G401 (cell line): Measurements from ENCODE around the gene VEPH1. TPM values are rescaled to one million over a fixed set of nuclear protein-coding genes. Genes with fewer than 3 reads are reported as not detected.
"Not testable (repeated sequence)": the region's sequence is repeated elsewhere in the genome, so short reads cannot be mapped to it uniquely, and the experiment has no call there.

ENCODE experiments used
- DNase-seq: peaks from one replicate; pipeline ENCODE4 v3.0.0-alpha.2; 2015; ENCODE audit warnings: low spot score
- in situ Hi-C: cut with HindIII; loops from 2 replicates; pipeline ENCODE4 v1.10.0; 2016; ENCODE audit warnings: low sequenced_read_pairs, mixed read lengths
- total RNA-seq: library from RNA; depleted of rRNA; stranded (reverse); fragments of >200 nt; shearing (Covaris generic); gene quantifications from 2 replicates; pipeline ENCODE4 v1.2.3, GENCODE V29; 2014

Gene VEPH1
- total RNA-seq, 1 experiment from 2014 or later, result 25.3 TPM

GRCh38 chr3:157375342-157375986 lies 127.8 kb downstream of the VEPH1 start:
- no peak for DNase-seq
- in situ Hi-C loops, result no loop called here

GRCh38 chr3:157374933-157375332 lies 128.3 kb downstream of the VEPH1 start:
- in situ Hi-C loops, result no loop called here
- no peak for DNase-seq

- in situ Hi-C loops, result no loop called here
Measured at GRCh38 chr3:157373783-157374182, 129.4 kb downstream of the VEPH1 start.

GRCh38 chr3:157370867-157371266 lies 132.3 kb downstream of the VEPH1 start:
- in situ Hi-C loops, result no loop called here
- DNase-seq, result no peak

More at GRCh38 chr3:157373783-157374182, 129.4 kb downstream of the VEPH1 start:
- DNase-seq, result no peak

GRCh38 chr3:157369727-157370421 lies 133.3 kb downstream of the VEPH1 start:
- in situ Hi-C loops, result no loop called here
- no peak for DNase-seq

- DNase-seq, result no peak
- in situ Hi-C loops, result no loop called here
Measured at GRCh38 chr3:157368171-157368570, 135.0 kb downstream of the VEPH1 start.

- no peak for DNase-seq
- in situ Hi-C loops, result no loop called here
Measured at GRCh38 chr3:157363393-157363792, 139.8 kb downstream of the VEPH1 start.

- in situ Hi-C loops, result no loop called here
- DNase-seq, result no peak
Measured at GRCh38 chr3:157362348-157362747, 140.9 kb downstream of the VEPH1 start.

- no peak for DNase-seq
- in situ Hi-C loops, result no loop called here
Measured at GRCh38 chr3:157360044-157360443, 143.2 kb downstream of the VEPH1 start.

- in situ Hi-C loops, result no loop called here
- no peak for DNase-seq
Measured at GRCh38 chr3:157356541-157356940, 146.7 kb downstream of the VEPH1 start.

GRCh38 chr3:157355276-157355675 lies 147.9 kb downstream of the VEPH1 start:
- in situ Hi-C loops, result no loop called here
- no peak for DNase-seq

GRCh38 chr3:157354722-157355121 lies 148.5 kb downstream of the VEPH1 start:
- in situ Hi-C loops, result no loop called here
- no peak for DNase-seq

GRCh38 chr3:157354254-157354653 lies 149.0 kb downstream of the VEPH1 start:
- no peak for DNase-seq
- in situ Hi-C loops, result no loop called here

GRCh38 chr3:157353652-157354051 lies 149.6 kb downstream of the VEPH1 start:
- no peak for DNase-seq
- in situ Hi-C loops, result no loop called here

- in situ Hi-C loops, result no loop called here
- DNase-seq, result no peak
Measured at GRCh38 chr3:157351981-157352380, 151.2 kb downstream of the VEPH1 start.

- in situ Hi-C loops, DNase-seq: not testable (repeated sequence)
Measured at GRCh38 chr3:157350651-157351050, 152.6 kb downstream of the VEPH1 start.

GRCh38 chr3:157348304-157349075 lies 154.7 kb downstream of the VEPH1 start:
- DNase-seq, in situ Hi-C loops: not testable (repeated sequence)

- DNase-seq, result no peak
- in situ Hi-C loops, result no loop called here
Measured at GRCh38 chr3:157347577-157348303, 155.5 kb downstream of the VEPH1 start.

GRCh38 chr3:157336252-157337009 lies 166.8 kb downstream of the VEPH1 start:
- no peak for DNase-seq
- in situ Hi-C loops, result no loop called here
